RPMI7951 (cell line): ENCODE measurements around the gene MTMR2. TPM values are rescaled to one million over a fixed set of nuclear protein-coding genes. Genes with fewer than 3 reads are reported as not detected.
"Not testable (repeated sequence)": the region's sequence is repeated elsewhere in the genome, so short reads cannot be mapped to it uniquely, and the experiment has no call there.

Experiments used
- DNase-seq: peaks from one replicate; pipeline ENCODE4 v3.0.0-alpha.2; 2012; ENCODE audit warnings: low read depth
- total RNA-seq: library from RNA; depleted of rRNA; stranded (reverse); fragments of >200 nt; shearing (Covaris generic); gene quantifications from 2 replicates; pipeline ENCODE4 v1.2.3, GENCODE V29; 2014

The MTMR2 gene
- total RNA-seq, 1 experiment from 2014 or later: 42.7 TPM

- DNase-seq: no peak
These were observed 39.1 kb downstream of the MTMR2 start for GRCh38 chr11:95884802-95885201.

- peak; percentile 43 for DNase-seq
These were observed 39.5 kb downstream of the MTMR2 start for GRCh38 chr11:95884376-95884775.

GRCh38 chr11:95883381-95883780, 40.5 kb downstream of the MTMR2 start:
- DNase-seq: no peak

GRCh38 chr11:95877291-95877690, 46.6 kb downstream of the MTMR2 start:
- DNase-seq: peak; percentile 97

GRCh38 chr11:95870877-95871276, 53.0 kb downstream of the MTMR2 start:
- DNase-seq: not testable (repeated sequence)

GRCh38 chr11:95867105-95867504, 56.8 kb downstream of the MTMR2 start:
- DNase-seq: no peak

GRCh38 chr11:95863486-95864140, 60.3 kb downstream of the MTMR2 start:
- peak; percentile 39 for DNase-seq

- DNase-seq: not testable (repeated sequence)
These were observed 63.9 kb downstream of the MTMR2 start for GRCh38 chr11:95860024-95860423.

- DNase-seq: not testable (repeated sequence)
These were observed 69.5 kb downstream of the MTMR2 start for GRCh38 chr11:95854362-95854761.

- DNase-seq: no peak
These were observed 70.0 kb downstream of the MTMR2 start for GRCh38 chr11:95853862-95854261.

GRCh38 chr11:95853138-95853537, 70.8 kb downstream of the MTMR2 start:
- DNase-seq: no peak

GRCh38 chr11:95850137-95850536, 73.8 kb downstream of the MTMR2 start:
- no peak for DNase-seq

GRCh38 chr11:95849087-95849825, 74.7 kb downstream of the MTMR2 start:
- DNase-seq: peak; percentile 75

- no peak for DNase-seq
These were observed 78.7 kb downstream of the MTMR2 start for GRCh38 chr11:95845167-95845566.

GRCh38 chr11:95835768-95836488, 88.0 kb downstream of the MTMR2 start:
- peak; percentile 84 for DNase-seq

GRCh38 chr11:95835351-95835750, 88.6 kb downstream of the MTMR2 start:
- DNase-seq: no peak

- no peak for DNase-seq
These were observed 90.5 kb downstream of the MTMR2 start for GRCh38 chr11:95833378-95833777.

GRCh38 chr11:95832763-95833162, 91.1 kb downstream of the MTMR2 start:
- peak; percentile 16 for DNase-seq

- peak; percentile 92 for DNase-seq
These were observed 92.6 kb downstream of the MTMR2 start for GRCh38 chr11:95831198-95831883.

GRCh38 chr11:95829580-95830259, 94.2 kb downstream of the MTMR2 start:
- no peak for DNase-seq

- DNase-seq: no peak
These were observed 96.2 kb downstream of the MTMR2 start for GRCh38 chr11:95827696-95828095.
